Ishikawa (cell line): Measurements from ENCODE around the gene NUAK1.

ENCODE experiments used
- CEBPB ChIP-seq: IDR thresholded peaks from 2 replicates; pipeline ENCODE4 v1.6.1; 2012
- CREB1 ChIP-seq: IDR thresholded peaks from 2 replicates; pipeline ENCODE4 v1.6.1; 2012; ENCODE audit warnings: low read depth
- EGR1 ChIP-seq: IDR thresholded peaks from 2 replicates; pipeline ENCODE4 v1.6.1; 2012
- EP300 ChIP-seq: IDR thresholded peaks from 2 replicates; pipeline ENCODE4 v1.6.1; 2012; ENCODE audit warnings: borderline replicate concordance
- FOXM1 ChIP-seq: IDR thresholded peaks from 2 replicates; pipeline ENCODE4 v1.6.1; 2012; ENCODE audit warnings: low read depth, borderline replicate concordance
- NFIC ChIP-seq: IDR thresholded peaks from 2 replicates; pipeline ENCODE4 v1.6.1; 2012
- RAD21 ChIP-seq: IDR thresholded peaks from 2 replicates; pipeline ENCODE4 v1.6.1; 2012; ENCODE audit warnings: low read depth
- TAF1 ChIP-seq: IDR thresholded peaks from 2 replicates; pipeline ENCODE4 v1.6.1; 2012; ENCODE audit warnings: low read depth, mild to moderate bottlenecking
- TEAD4 ChIP-seq: IDR thresholded peaks from 2 replicates; pipeline ENCODE4 v1.6.1; 2012
- YY1 ChIP-seq: IDR thresholded peaks from 2 replicates; pipeline ENCODE4 v1.6.1; 2012; ENCODE audit warnings: low read depth
- TF ChIP-seq, protein P1 (sequence below): IDR thresholded peaks from 2 replicates; pipeline ENCODE4 v1.6.1; 2012
- TF ChIP-seq, protein P2 (sequence below): IDR thresholded peaks from 2 replicates; pipeline ENCODE4 v1.6.1; 2012; ENCODE audit warnings: low read depth, mild to moderate bottlenecking
- TF ChIP-seq, protein P3 (sequence below): IDR thresholded peaks from 2 replicates; pipeline ENCODE4 v1.6.1; 2012

DNA sequence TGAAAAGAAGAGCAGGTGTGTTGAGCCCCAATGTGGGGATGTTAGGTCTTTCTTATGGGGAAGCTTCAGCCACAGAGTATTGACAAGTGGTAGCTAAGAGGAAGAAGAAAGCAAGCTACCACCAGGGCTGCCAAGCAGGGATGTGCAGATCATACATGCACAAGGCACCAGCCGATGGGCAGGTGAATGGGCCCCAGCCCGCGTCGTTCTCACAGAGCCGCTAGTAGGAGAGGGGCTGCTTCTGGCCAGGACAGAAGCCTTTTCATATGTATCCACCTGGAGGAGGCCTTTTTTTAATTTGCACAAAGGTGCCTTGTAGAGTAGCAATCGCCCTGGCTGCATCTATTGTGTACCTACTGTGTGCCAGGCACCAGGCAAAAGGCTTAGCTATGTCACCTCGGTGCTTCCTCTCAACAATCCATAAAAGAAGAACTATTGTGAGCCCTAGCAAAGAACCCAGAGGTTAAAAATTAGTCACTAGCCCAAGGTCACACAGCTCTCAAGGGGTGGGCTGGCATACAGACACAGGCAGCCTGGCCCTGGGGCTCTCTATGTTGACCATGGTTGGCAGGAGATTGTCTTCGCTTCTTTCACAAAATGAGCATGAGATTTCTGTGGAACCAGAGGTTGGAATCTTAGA lies 8.2 kb downstream of the NUAK1 start:
- TF ChIP-seq NFIC (no peak), RAD21 (no peak), EGR1 (no peak), YY1 (no peak), CEBPB (no peak), CREB1 (no peak), FOXM1 (no peak), TEAD4 (no peak), EP300 (no peak), TAF1 (no peak)
- TF ChIP-seq, protein P1, sequence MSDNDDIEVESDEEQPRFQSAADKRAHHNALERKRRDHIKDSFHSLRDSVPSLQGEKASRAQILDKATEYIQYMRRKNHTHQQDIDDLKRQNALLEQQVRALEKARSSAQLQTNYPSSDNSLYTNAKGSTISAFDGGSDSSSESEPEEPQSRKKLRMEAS: no peak
- TF ChIP-seq, protein P2, sequence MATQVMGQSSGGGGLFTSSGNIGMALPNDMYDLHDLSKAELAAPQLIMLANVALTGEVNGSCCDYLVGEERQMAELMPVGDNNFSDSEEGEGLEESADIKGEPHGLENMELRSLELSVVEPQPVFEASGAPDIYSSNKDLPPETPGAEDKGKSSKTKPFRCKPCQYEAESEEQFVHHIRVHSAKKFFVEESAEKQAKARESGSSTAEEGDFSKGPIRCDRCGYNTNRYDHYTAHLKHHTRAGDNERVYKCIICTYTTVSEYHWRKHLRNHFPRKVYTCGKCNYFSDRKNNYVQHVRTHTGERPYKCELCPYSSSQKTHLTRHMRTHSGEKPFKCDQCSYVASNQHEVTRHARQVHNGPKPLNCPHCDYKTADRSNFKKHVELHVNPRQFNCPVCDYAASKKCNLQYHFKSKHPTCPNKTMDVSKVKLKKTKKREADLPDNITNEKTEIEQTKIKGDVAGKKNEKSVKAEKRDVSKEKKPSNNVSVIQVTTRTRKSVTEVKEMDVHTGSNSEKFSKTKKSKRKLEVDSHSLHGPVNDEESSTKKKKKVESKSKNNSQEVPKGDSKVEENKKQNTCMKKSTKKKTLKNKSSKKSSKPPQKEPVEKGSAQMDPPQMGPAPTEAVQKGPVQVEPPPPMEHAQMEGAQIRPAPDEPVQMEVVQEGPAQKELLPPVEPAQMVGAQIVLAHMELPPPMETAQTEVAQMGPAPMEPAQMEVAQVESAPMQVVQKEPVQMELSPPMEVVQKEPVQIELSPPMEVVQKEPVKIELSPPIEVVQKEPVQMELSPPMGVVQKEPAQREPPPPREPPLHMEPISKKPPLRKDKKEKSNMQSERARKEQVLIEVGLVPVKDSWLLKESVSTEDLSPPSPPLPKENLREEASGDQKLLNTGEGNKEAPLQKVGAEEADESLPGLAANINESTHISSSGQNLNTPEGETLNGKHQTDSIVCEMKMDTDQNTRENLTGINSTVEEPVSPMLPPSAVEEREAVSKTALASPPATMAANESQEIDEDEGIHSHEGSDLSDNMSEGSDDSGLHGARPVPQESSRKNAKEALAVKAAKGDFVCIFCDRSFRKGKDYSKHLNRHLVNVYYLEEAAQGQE: no peak
- TF ChIP-seq, protein P3, sequence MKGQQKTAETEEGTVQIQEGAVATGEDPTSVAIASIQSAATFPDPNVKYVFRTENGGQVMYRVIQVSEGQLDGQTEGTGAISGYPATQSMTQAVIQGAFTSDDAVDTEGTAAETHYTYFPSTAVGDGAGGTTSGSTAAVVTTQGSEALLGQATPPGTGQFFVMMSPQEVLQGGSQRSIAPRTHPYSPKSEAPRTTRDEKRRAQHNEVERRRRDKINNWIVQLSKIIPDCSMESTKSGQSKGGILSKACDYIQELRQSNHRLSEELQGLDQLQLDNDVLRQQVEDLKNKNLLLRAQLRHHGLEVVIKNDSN: no peak
